IMR-90 (cell line): ENCODE results near the gene DAG1. TPM values are rescaled to one million over a fixed set of nuclear protein-coding genes. Genes with fewer than 3 reads are reported as not detected.

Source experiments
- ATAC-seq: fragments of 200-7000 bp; cut with Tn5 transposase; 2 replicates; pipeline ENCODE4 v1.9.1; 2020; ENCODE audit warnings: low read depth, mild to moderate bottlenecking, moderate library complexity
- BruUV-seq: library from RNA; stranded (reverse); fragments of 400-500 nt; replicated peaks from 2 replicates; lab custom pipeline; 2021; lab: Mats Ljungman, UMichigan
- CTCF ChIA-PET: fragments of 300-600 bp; formaldehyde crosslinking; extraction: SDS; loops from one replicate; lab custom pipeline; 2021; ENCODE audit warnings: antibody characterized with exemption; lab: Yijun Ruan, JAX
- POLR2A ChIA-PET: fragments of 300-600 bp; sonication (Branson Sonifier 250); formaldehyde crosslinking; loops from one replicate; lab custom pipeline; 2022; ENCODE audit warnings: antibody characterized with exemption; ENCODE audit not compliant: unreplicated experiment; lab: Charles Lee
- DNase-seq: peaks from one replicate; pipeline ENCODE4 v3.0.0; 2013
- H2AFZ ChIP-seq: replicated peaks from 2 replicates; pipeline ENCODE3; 2013; ENCODE audit warnings: low read length, mild to moderate bottlenecking; ENCODE audit not compliant: poor library complexity
- H2AK5ac ChIP-seq: 2 replicates; pipeline ENCODE4 v1.6.1; 2013; ENCODE audit warnings: low read depth, low read length, inconsistent platforms
- H2AK9ac ChIP-seq: replicated peaks from 2 replicates; pipeline ENCODE3; 2013; ENCODE audit warnings: mild to moderate bottlenecking, low read depth, low read length, moderate library complexity; ENCODE audit not compliant: poor library complexity
- H2BK120ac ChIP-seq: 2 replicates; pipeline ENCODE4 v1.6.1; 2013; ENCODE audit warnings: low read depth, low read length, inconsistent platforms
- H2BK15ac ChIP-seq: 3 replicates; pipeline ENCODE4 v1.6.1; 2013; ENCODE audit warnings: low read depth, low read length, inconsistent platforms
- H2BK20ac ChIP-seq: 2 replicates; pipeline ENCODE4 v1.6.1; 2013; ENCODE audit warnings: low read depth, mild to moderate bottlenecking, inconsistent platforms, low read length, moderate library complexity
- H2BK5ac ChIP-seq: 2 replicates; pipeline ENCODE4 v1.6.1; 2013; ENCODE audit warnings: mild to moderate bottlenecking, low read depth, low read length, inconsistent platforms; ENCODE audit not compliant: poor library complexity, severe bottlenecking
- H3K14ac ChIP-seq: replicated peaks from 2 replicates; pipeline ENCODE4 v1.6.1; 2013; ENCODE audit warnings: low read depth, low read length, inconsistent platforms
- H3K18ac ChIP-seq: 2 replicates; pipeline ENCODE4 v1.6.1; 2013; ENCODE audit warnings: low read depth, low read length, control low read depth
- H3K23ac ChIP-seq: 2 replicates; pipeline ENCODE4 v1.6.1; 2013; ENCODE audit warnings: low read depth, low read length, inconsistent platforms
- H3K27ac ChIP-seq: 2 replicates; pipeline ENCODE4 v1.5.1; 2013; ENCODE audit warnings: mild to moderate bottlenecking, control low read depth, low read length; ENCODE audit not compliant: insufficient read depth
- H3K27me3 ChIP-seq: 2 replicates; pipeline ENCODE4 v1.6.1; 2013; ENCODE audit warnings: low read length; ENCODE audit not compliant: control insufficient read depth, insufficient read depth
- H3K36me3 ChIP-seq: 2 replicates; pipeline ENCODE4 v1.6.1; 2013; ENCODE audit warnings: low read length, mixed read lengths; ENCODE audit not compliant: control insufficient read depth, insufficient read depth
- H3K4ac ChIP-seq: 2 replicates; pipeline ENCODE4 v1.6.1; 2013; ENCODE audit warnings: low read depth, low read length, inconsistent platforms
- H3K4me1 ChIP-seq: 2 replicates; pipeline ENCODE4 v1.6.1; 2013; ENCODE audit warnings: low read length, mixed read lengths; ENCODE audit not compliant: control insufficient read depth, insufficient read depth
- H3K4me2 ChIP-seq: 2 replicates; pipeline ENCODE4 v1.6.1; 2013; ENCODE audit warnings: low read depth, mild to moderate bottlenecking, control low read depth, low read length, moderate library complexity
- H3K4me3 ChIP-seq: 2 replicates; pipeline ENCODE4 v1.5.1; 2013; ENCODE audit warnings: low read depth, mild to moderate bottlenecking, control low read depth, low read length, moderate library complexity; ENCODE audit not compliant: insufficient read depth
- H3K56ac ChIP-seq: 2 replicates; pipeline ENCODE4 v1.6.1; 2013; ENCODE audit warnings: low read length, inconsistent platforms; ENCODE audit not compliant: insufficient read depth; ENCODE audit errors: extremely low read depth
- H3K79me1 ChIP-seq, 2 experiments: 2 replicates each; pipeline ENCODE4 v1.6.1; 2013; ENCODE audit warnings: low read length in 2 of 2, inconsistent platforms in 1 of 2, low read depth in 1 of 2
- H3K9ac ChIP-seq: 2 replicates; pipeline ENCODE4 v1.6.1; 2013; ENCODE audit warnings: low read depth, low read length, control low read depth
- H3K9me1 ChIP-seq: 2 replicates; pipeline ENCODE4 v1.6.1; 2013; ENCODE audit warnings: low read length, inconsistent platforms; ENCODE audit not compliant: insufficient read depth
- H3K9me3 ChIP-seq: 2 replicates; pipeline ENCODE4 v1.6.1; 2013; ENCODE audit warnings: low read length; ENCODE audit not compliant: control insufficient read depth, insufficient read depth
- H4K20me1 ChIP-seq: 2 replicates; pipeline ENCODE4 v1.6.1; 2013; ENCODE audit warnings: low read length, inconsistent platforms; ENCODE audit not compliant: insufficient read depth
- H4K5ac ChIP-seq: 2 replicates; pipeline ENCODE4 v1.6.1; 2013; ENCODE audit warnings: mild to moderate bottlenecking, low read depth, low read length, control low read depth
- H4K8ac ChIP-seq, 2 experiments: 2 replicates each; pipeline ENCODE4 v1.6.1; 2013; ENCODE audit warnings: low read depth in 2 of 2, low read length in 2 of 2, control low read depth in 1 of 2, inconsistent platforms in 1 of 2
- H4K91ac ChIP-seq: 2 replicates; pipeline ENCODE4 v1.6.1; 2013; ENCODE audit warnings: low read depth, low read length, inconsistent platforms; ENCODE audit not compliant: insufficient read depth
- BHLHE40 ChIP-seq: fragments of 150-350 bp; IDR thresholded peaks from 2 replicates; pipeline ENCODE4 v1.6.1; 2016; ENCODE audit warnings: mild to moderate bottlenecking, low read depth, low read length
- CEBPB ChIP-seq: IDR thresholded peaks from 2 replicates; pipeline ENCODE4 v1.6.1; 2012; ENCODE audit warnings: low read depth, low read length, improper control_type of control experiment
- CHD1 ChIP-seq: IDR thresholded peaks from 2 replicates; pipeline ENCODE4 v1.6.1; 2012; ENCODE audit warnings: low read depth, low read length, improper control_type of control experiment
- ELK1 ChIP-seq: fragments of 150-350 bp; IDR thresholded peaks from 2 replicates; pipeline ENCODE4 v1.6.1; 2016; ENCODE audit warnings: low read depth, mild to moderate bottlenecking, low read length, moderate library complexity, borderline replicate concordance
- FOS ChIP-seq: fragments of 150-350 bp; IDR thresholded peaks from 2 replicates; pipeline ENCODE4 v1.6.1; 2016; ENCODE audit warnings: low read depth, low read length
- MXI1 ChIP-seq: IDR thresholded peaks from 2 replicates; pipeline ENCODE4 v1.6.1; 2012; ENCODE audit warnings: low read depth, mild to moderate bottlenecking, low read length, moderate library complexity, borderline replicate concordance
- POLR2A ChIP-seq: IDR thresholded peaks from 2 replicates; pipeline ENCODE4 v1.6.1; 2012; ENCODE audit warnings: mild to moderate bottlenecking, low read depth, low read length
- RAD21 ChIP-seq: IDR thresholded peaks from 2 replicates; pipeline ENCODE4 v1.6.1; 2012; ENCODE audit warnings: low read length, improper control_type of control experiment
- RCOR1 ChIP-seq: IDR thresholded peaks from 2 replicates; pipeline ENCODE4 v1.6.1; 2012; ENCODE audit warnings: mild to moderate bottlenecking, low read length, improper control_type of control experiment; ENCODE audit not compliant: insufficient replicate concordance
- RFX5 ChIP-seq: IDR thresholded peaks from 2 replicates; pipeline ENCODE4 v1.8.0; 2012; ENCODE audit warnings: low read depth, mild to moderate bottlenecking, low read length, moderate library complexity
- SMC3 ChIP-seq: fragments of 150-350 bp; IDR thresholded peaks from 2 replicates; pipeline ENCODE4 v1.6.1; 2016; ENCODE audit warnings: low read depth, mild to moderate bottlenecking, antibody characterized with exemption, low read length, moderate library complexity
- WGBS, 2 experiments: methylation state at CpG; one replicate each; pipeline versions ENCODE4 v1.1.5 to v1.1.7; 2013; ENCODE audit warnings: missing lambda C conversion rate in 2 of 2; ENCODE audit not compliant: insufficient read length in 1 of 2; ENCODE audit errors: extremely low coverage in 2 of 2; 5-methylcytosine and 5-hydroxymethylcytosine counted together
- dilution Hi-C: fragments of 300-500 bp; cut with HindIII; formaldehyde crosslinking; loops from one replicate; pipeline ENCODE4 v1.14.3; 2018; ENCODE audit warnings: low sequenced_read_pairs; ENCODE audit not compliant: unreplicated experiment
- in situ Hi-C: fragments of 300-500 bp; cut with MboI; formaldehyde crosslinking; loops from 3 replicates; pipeline ENCODE4 v1.14.3; 2019; ENCODE audit warnings: low sequenced_read_pairs, inconsistent platforms, mixed read lengths
- intact Hi-C: fragments of 100-400 bp; cut with micrococcal nuclease; formaldehyde crosslinking; loops from 2 replicates; pipeline ENCODE4 v1.10.0; 2022
- polyA plus RNA-seq, 3 experiments: library from polyadenylated mRNA; depleted of rRNA; stranded (reverse); fragments of >200 nt; gene quantifications; 2 replicates each; pipeline ENCODE4 v1.2.3, GENCODE V29; 2012; ENCODE audit warnings: low replicate concordance in 1 of 3
- total RNA-seq: library from RNA; depleted of rRNA; stranded (reverse); fragments of >200 nt; gene quantifications from 2 replicates; pipeline ENCODE4 v1.2.3, GENCODE V29; 2012
- TF ChIP-seq, protein P1 (sequence below): conservative IDR thresholded peaks from 2 replicates; pipeline ENCODE4 v1.5.1; 2012; ENCODE audit warnings: mild to moderate bottlenecking, low read depth, low read length, improper control_type of control experiment

DAG1 gene
- total and polyA plus RNA-seq, 2 of the 4 experiments (the other 2 are of a cell fraction): 31.0 to 40.2 TPM

DNA sequence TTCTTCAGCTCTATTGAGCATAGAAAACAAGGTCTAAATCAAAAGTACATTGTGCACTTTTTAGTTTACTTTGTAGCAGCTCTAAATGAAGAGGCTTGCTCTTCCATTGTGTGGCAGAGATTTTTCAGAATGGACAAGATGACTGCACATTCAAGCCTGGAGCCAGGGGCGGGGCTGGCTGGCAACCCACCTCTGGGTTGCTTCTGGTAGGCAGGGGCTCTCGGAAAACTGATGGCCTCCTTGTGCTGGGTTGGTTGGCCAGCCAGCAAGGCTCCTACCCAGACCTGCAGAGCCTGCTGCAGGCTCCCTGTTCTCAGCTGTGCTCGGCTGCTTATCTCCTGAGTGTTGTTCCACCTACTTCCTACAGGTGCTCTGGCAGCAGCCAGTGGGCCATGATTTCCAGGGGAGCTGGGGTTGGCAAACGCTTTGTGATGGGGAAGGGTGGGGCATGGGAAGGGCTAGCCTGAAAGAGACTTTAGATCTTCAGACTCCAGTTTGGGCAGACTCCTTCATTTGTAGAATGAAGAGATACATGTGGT lies 93.0 kb downstream of the DAG1 start:
- Histone ChIP-seq H3K4ac (no peak overlapping the region), H3K23ac (no peak overlapping the region), H2AK5ac (no peak overlapping the region), H3K14ac (no peak overlapping the region), H3K36me3 (no peaks in the 10 kb centered on the region), H3K4me1 (no peaks in the 10 kb centered on the region), H2BK5ac (no peak overlapping the region), H3K18ac (no peak overlapping the region), H2AFZ (no peak overlapping the region), H4K91ac (no peak overlapping the region), H4K20me1 (no peaks in the 10 kb centered on the region), H3K27me3 (peaks cover 33% of the 10 kb centered on the region), H3K79me1 (no peaks in the 10 kb centered on the region), H4K5ac (no peak overlapping the region), H2BK15ac (no peak overlapping the region), H3K9ac (no peak overlapping the region), H2BK20ac (no peak overlapping the region), H3K4me2 (no peak overlapping the region), H4K8ac (no peak overlapping the region), H3K27ac (no peak overlapping the region), H2BK120ac (no peak overlapping the region), H3K56ac (no peak overlapping the region), H2AK9ac (no peak overlapping the region), H3K4me3 (no peak overlapping the region), H3K9me3 (no peaks in the 10 kb centered on the region), H3K9me1 (0 out of 2 replicates have a peak, but pooled peaks cover 2% of the 10 kb centered on the region)
- no peak for ATAC-seq
- 38% methylated on average over 1 of the region's 4 CpGs; no CpG with 5 or more reads in 1 of the 2 experiments for WGBS, 2 experiments
- in situ Hi-C loops: no loop called here
- BruUV-seq: no TSS peak
- ChIA-PET CTCF (no interaction called here), POLR2A (no interaction called here)
- TF ChIP-seq BHLHE40 (no peak), ELK1 (no peak), RCOR1 (no peak), SMC3 (no peak), POLR2A (no peak), CHD1 (no peak), RFX5 (no peak), CEBPB (no peak), RAD21 (no peak), FOS (no peak), MXI1 (no peak)
- TF ChIP-seq, protein P1, sequence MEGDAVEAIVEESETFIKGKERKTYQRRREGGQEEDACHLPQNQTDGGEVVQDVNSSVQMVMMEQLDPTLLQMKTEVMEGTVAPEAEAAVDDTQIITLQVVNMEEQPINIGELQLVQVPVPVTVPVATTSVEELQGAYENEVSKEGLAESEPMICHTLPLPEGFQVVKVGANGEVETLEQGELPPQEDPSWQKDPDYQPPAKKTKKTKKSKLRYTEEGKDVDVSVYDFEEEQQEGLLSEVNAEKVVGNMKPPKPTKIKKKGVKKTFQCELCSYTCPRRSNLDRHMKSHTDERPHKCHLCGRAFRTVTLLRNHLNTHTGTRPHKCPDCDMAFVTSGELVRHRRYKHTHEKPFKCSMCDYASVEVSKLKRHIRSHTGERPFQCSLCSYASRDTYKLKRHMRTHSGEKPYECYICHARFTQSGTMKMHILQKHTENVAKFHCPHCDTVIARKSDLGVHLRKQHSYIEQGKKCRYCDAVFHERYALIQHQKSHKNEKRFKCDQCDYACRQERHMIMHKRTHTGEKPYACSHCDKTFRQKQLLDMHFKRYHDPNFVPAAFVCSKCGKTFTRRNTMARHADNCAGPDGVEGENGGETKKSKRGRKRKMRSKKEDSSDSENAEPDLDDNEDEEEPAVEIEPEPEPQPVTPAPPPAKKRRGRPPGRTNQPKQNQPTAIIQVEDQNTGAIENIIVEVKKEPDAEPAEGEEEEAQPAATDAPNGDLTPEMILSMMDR: no peak
- intact Hi-C loops: no loop called here
- dilution Hi-C loops: no loop called here
- DNase-seq: no peak
